HCT116 (cell line): Measurements from ENCODE around the gene MED26.

ENCODE experiments used
- EZH2 ChIP-seq: fragments of 200-600 bp; sonication (generic); IDR thresholded peaks from 2 replicates; pipeline ENCODE4 v1.6.1; 2017; ENCODE audit warnings: antibody characterized with exemption, mixed run types
- EZH2phosphoT487 ChIP-seq: fragments of 200-600 bp; IDR thresholded peaks from 2 replicates; pipeline ENCODE4 v1.6.1; 2018; ENCODE audit warnings: antibody characterized with exemption, borderline replicate concordance
- POLR2A ChIP-seq: IDR thresholded peaks from 2 replicates; pipeline ENCODE4 v1.7.0; 2011; ENCODE audit warnings: borderline replicate concordance; ENCODE audit not compliant: insufficient read depth, insufficient read length; ENCODE audit errors: extremely low read depth
- POLR2AphosphoS5 ChIP-seq: IDR thresholded peaks from 2 replicates; pipeline ENCODE4 v1.6.1; 2011; ENCODE audit warnings: mild to moderate bottlenecking, low read depth, low read length, moderate library complexity
- RAD21 ChIP-seq: IDR thresholded peaks from 2 replicates; pipeline ENCODE4 v1.6.1; 2012; ENCODE audit warnings: low read depth, mild to moderate bottlenecking
- SP1 ChIP-seq: IDR thresholded peaks from 2 replicates; pipeline ENCODE4 v1.6.1; 2012; ENCODE audit warnings: low read depth
- SRF ChIP-seq: IDR thresholded peaks from 2 replicates; pipeline ENCODE4 v1.6.1; 2012; ENCODE audit warnings: low read depth
- TCF7L2 ChIP-seq: IDR thresholded peaks from 2 replicates; pipeline ENCODE4 v1.7.0; 2011; ENCODE audit warnings: borderline replicate concordance, inconsistent platforms; ENCODE audit not compliant: insufficient read depth, insufficient read length; ENCODE audit errors: extremely low read depth
- YY1 ChIP-seq: IDR thresholded peaks from 2 replicates; pipeline ENCODE4 v1.6.1; 2011; ENCODE audit warnings: low read length, low read depth, moderate library complexity, mild to moderate bottlenecking; ENCODE audit not compliant: insufficient replicate concordance; ENCODE audit errors: extremely low read depth
- ZFX ChIP-seq: fragments of 450-650 bp; IDR thresholded peaks from 2 replicates; pipeline ENCODE4 v1.6.1; 2017
- TF ChIP-seq, protein P1 (sequence below), 3 experiments: fragments of 200-600 bp in 1 of 3; sonication (generic) in 1 of 3; IDR thresholded peaks in 2 of 3; conservative IDR thresholded peaks in 1 of 3; 2 replicates each; pipeline ENCODE4 v1.5.1; 2012 to 2017; ENCODE audit warnings: low read depth in 2 of 3, low read length in 2 of 3, antibody characterized with exemption in 1 of 3, borderline replicate concordance in 1 of 3, control low read depth in 1 of 3, mild to moderate bottlenecking in 1 of 3, mixed read lengths in 1 of 3, mixed run types in 1 of 3, moderate library complexity in 1 of 3; ENCODE audit not compliant: insufficient read depth in 1 of 3

DNA sequence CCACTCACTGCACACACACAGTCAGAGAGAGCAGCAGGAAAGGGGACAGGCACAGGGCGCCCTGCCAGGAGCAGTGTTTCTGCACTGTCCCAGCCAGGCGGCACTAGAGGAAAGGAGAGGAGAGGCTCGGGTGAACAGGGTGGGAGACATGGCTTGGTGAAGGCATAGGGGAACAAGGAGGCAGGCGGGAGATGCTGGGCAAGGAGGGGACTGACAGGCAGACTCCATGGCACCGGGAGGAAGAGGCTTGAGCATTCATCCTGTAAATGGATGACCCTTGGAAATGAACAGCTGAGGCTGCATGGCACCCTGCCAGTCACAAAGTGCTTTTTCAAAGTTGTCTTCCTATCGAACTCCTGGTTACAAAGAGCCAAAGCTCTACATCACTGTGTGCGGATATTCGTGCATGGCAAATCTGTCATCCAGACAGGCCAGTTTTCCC, 22.4 kb downstream of the MED26 start:
- TF ChIP-seq, protein P1, sequence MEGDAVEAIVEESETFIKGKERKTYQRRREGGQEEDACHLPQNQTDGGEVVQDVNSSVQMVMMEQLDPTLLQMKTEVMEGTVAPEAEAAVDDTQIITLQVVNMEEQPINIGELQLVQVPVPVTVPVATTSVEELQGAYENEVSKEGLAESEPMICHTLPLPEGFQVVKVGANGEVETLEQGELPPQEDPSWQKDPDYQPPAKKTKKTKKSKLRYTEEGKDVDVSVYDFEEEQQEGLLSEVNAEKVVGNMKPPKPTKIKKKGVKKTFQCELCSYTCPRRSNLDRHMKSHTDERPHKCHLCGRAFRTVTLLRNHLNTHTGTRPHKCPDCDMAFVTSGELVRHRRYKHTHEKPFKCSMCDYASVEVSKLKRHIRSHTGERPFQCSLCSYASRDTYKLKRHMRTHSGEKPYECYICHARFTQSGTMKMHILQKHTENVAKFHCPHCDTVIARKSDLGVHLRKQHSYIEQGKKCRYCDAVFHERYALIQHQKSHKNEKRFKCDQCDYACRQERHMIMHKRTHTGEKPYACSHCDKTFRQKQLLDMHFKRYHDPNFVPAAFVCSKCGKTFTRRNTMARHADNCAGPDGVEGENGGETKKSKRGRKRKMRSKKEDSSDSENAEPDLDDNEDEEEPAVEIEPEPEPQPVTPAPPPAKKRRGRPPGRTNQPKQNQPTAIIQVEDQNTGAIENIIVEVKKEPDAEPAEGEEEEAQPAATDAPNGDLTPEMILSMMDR (IDR thresholded peaks at IDR 0.05 in 2 of 3, conservative IDR thresholded peaks at IDR 0.05 in 1 of 3; ENCODE audit: borderline replicate concordance in 1 of 3, insufficient read depth in 1 of 3, low read depth in 2 of 3, low read length in 2 of 3): no peak
- TF ChIP-seq EZH2phosphoT487: no peak
- no peak for TF ChIP-seq SP1
- TF ChIP-seq TCF7L2: no peak
- no peak for TF ChIP-seq RAD21
- no peak for TF ChIP-seq POLR2AphosphoS5
- TF ChIP-seq EZH2: no peak
- TF ChIP-seq SRF: no peak
- TF ChIP-seq ZFX: no peak
- TF ChIP-seq POLR2A: no peak
- TF ChIP-seq YY1: no peak
